CD4-positive, alpha-beta T cell (primary cell): ENCODE results near the gene PRSS37. TPM values are rescaled to one million over a fixed set of nuclear protein-coding genes. Genes with fewer than 3 reads are reported as not detected.

ENCODE experiments used
- ATAC-seq: fragments of 200-7000 bp; cut with Tn5 transposase; one replicate; pipeline ENCODE4 v1.10.0; 2022; ENCODE audit warnings: mild to moderate bottlenecking; ENCODE audit not compliant: poor library complexity
- CTCF ChIA-PET: fragments of 350-600 bp; sonication (Branson Sonifier 250); formaldehyde crosslinking; loops from one replicate; lab custom pipeline; 2021; ENCODE audit warnings: antibody characterized with exemption, inconsistent platforms; lab: Charles Lee
- POLR2A ChIA-PET: fragments of 350-600 bp; sonication (Branson Sonifier 250); formaldehyde crosslinking; loops from one replicate; lab custom pipeline; 2021; ENCODE audit warnings: antibody characterized with exemption, inconsistent platforms; lab: Charles Lee
- DNase-seq, 14 experiments: peaks; one replicate each; pipeline ENCODE4 v3.0.0-alpha.2; 2013 to 2020; ENCODE audit warnings: mixed read lengths in 2 of 14
- H3K27ac ChIP-seq, 2 donors: one replicate each; pipeline versions ENCODE4 v1.5.1 to v1.7.0; 2013; ENCODE audit warnings: low read length in 2 of 2, low read depth in 1 of 2, mild to moderate bottlenecking in 1 of 2
- H3K27me3 ChIP-seq, 2 experiments: 1 replicate in 1 of 2; 2 replicates in 1 of 2; pipeline versions ENCODE4 v1.6.1 to v1.7.0; 2013; ENCODE audit warnings: low read length in 2 of 2, control low read depth in 1 of 2, mild to moderate bottlenecking in 1 of 2, moderate library complexity in 1 of 2; ENCODE audit not compliant: insufficient read depth in 2 of 2, control insufficient read depth in 1 of 2
- H3K36me3 ChIP-seq: one replicate; pipeline ENCODE4 v1.6.1; 2013; ENCODE audit warnings: low read length, control low read depth; ENCODE audit not compliant: insufficient read depth
- H3K4me1 ChIP-seq: one replicate; pipeline ENCODE4 v1.6.1; 2013; ENCODE audit warnings: low read length, control low read depth; ENCODE audit not compliant: insufficient read depth
- H3K4me3 ChIP-seq: one replicate; pipeline ENCODE4 v1.5.1; 2013; ENCODE audit warnings: mild to moderate bottlenecking, low read length, moderate library complexity
- H3K9me3 ChIP-seq, 2 experiments: 1 replicate in 1 of 2; 2 replicates in 1 of 2; pipeline versions ENCODE4 v1.6.1 to v1.7.0; 2013; ENCODE audit warnings: low read length in 2 of 2, mild to moderate bottlenecking in 2 of 2, control low read depth in 1 of 2, moderate library complexity in 1 of 2; ENCODE audit not compliant: control insufficient read depth in 1 of 2, insufficient read depth in 1 of 2
- H3K27ac Mint-ChIP-seq: one replicate; pipeline ENCODE4 v1.8.0; 2020; ENCODE audit warnings: mixed read lengths
- H3K27me3 Mint-ChIP-seq: one replicate; pipeline ENCODE4 v1.8.0; 2021; ENCODE audit warnings: mixed read lengths
- H3K36me3 Mint-ChIP-seq: one replicate; pipeline ENCODE4 v1.8.0; 2021; ENCODE audit warnings: low read depth, mixed read lengths
- H3K4me1 Mint-ChIP-seq: one replicate; pipeline ENCODE4 v1.8.0; 2021; ENCODE audit warnings: low read depth, mixed read lengths
- H3K4me3 Mint-ChIP-seq: one replicate; pipeline ENCODE4 v1.8.0; 2020; ENCODE audit warnings: mild to moderate bottlenecking, mixed read lengths
- H3K9me3 Mint-ChIP-seq: one replicate; pipeline ENCODE4 v1.8.0; 2020; ENCODE audit warnings: mixed read lengths
- CTCF ChIP-seq: fragments of 200-600 bp; IDR thresholded peaks from one replicate; pipeline ENCODE4 v1.8.0; 2022; ENCODE audit warnings: antibody characterized with exemption, mild to moderate bottlenecking
- intact Hi-C, 2 experiments: fragments of 100-400 bp; cut with DNase I in 1 of 2; cut with micrococcal nuclease in 1 of 2; formaldehyde crosslinking; loops; one replicate each; pipeline versions ENCODE4 v1.15.1 to v1.9.0; 2023 to 2025; cut with DNase I, micrococcal nuclease
- total RNA-seq, 174 experiments: library from RNA in 2 of 174; stranded (reverse) in 2 of 174; gene quantifications; one replicate each; pipeline ENCODE4 v1.2.3 and lab custom pipeline; 2021 to 2026

The PRSS37 gene
- total RNA-seq, 2 experiments from 2014 or later, result not detected

GRCh38 chr7:141847996-141848395, 6.7 kb upstream of the PRSS37 start:
- Mint-ChIP-seq H3K4me1 (no peaks in the 10 kb centered on the region), H3K27me3 (no peaks in the 10 kb centered on the region), H3K9me3 (peaks cover 13% of the 10 kb centered on the region), H3K4me3 (no peak overlapping the region), H3K36me3 (no peaks in the 10 kb centered on the region), H3K27ac (no peak overlapping the region)
- Histone ChIP-seq H3K36me3 (no peaks in the 10 kb centered on the region), H3K4me1 (no peaks in the 10 kb centered on the region), H3K9me3 (peaks cover 0 to 8% of the 10 kb centered on the region in 2 experiments), H3K4me3 (no peak overlapping the region), H3K27ac (no peak overlapping the region), H3K27me3 (no peaks in the 10 kb centered on the region)
- POLR2A ChIA-PET, result no interaction called here
- TF ChIP-seq CTCF, result no peak
- intact Hi-C loops, result no loop called here
- no peak for DNase-seq
- ATAC-seq, result no peak
- CTCF ChIA-PET, result no interaction called here

- ATAC-seq, result no peak
- no peaks in the 10 kb centered on the region for H3K27me3 ChIP-seq
- no peak for TF ChIP-seq CTCF
- H3K36me3 ChIP-seq, result no peaks in the 10 kb centered on the region
- intact Hi-C loops, result no loop called here
- Mint-ChIP-seq H3K9me3 (peaks cover 8% of the 10 kb centered on the region), H3K36me3 (no peaks in the 10 kb centered on the region), H3K4me1 (no peaks in the 10 kb centered on the region), H3K27me3 (no peaks in the 10 kb centered on the region), H3K27ac (no peak overlapping the region), H3K4me3 (no peak overlapping the region)
- ChIA-PET CTCF (no interaction called here), POLR2A (no interaction called here)
- no peak overlapping the region for H3K4me3 ChIP-seq
- no peak for DNase-seq
- H3K9me3 ChIP-seq, result no peaks in the 10 kb centered on the region
- no peaks in the 10 kb centered on the region for H3K4me1 ChIP-seq
- H3K27ac ChIP-seq, result no peak overlapping the region
These were observed 3.0 kb upstream of the PRSS37 start for GRCh38 chr7:141844256-141844655.

GRCh38 chr7:141842904-141843303, 1.6 kb upstream of the PRSS37 start:
- CTCF ChIA-PET, result no interaction called here
- no peak for TF ChIP-seq CTCF
- H3K27ac ChIP-seq, result no peak overlapping the region
- H3K4me1 Mint-ChIP-seq, result no peaks in the 10 kb centered on the region
- H3K27me3 ChIP-seq, result no peaks in the 10 kb centered on the region
- no peaks in the 10 kb centered on the region for H3K9me3 ChIP-seq
- H3K27me3 Mint-ChIP-seq, result no peaks in the 10 kb centered on the region
- H3K36me3 ChIP-seq, result no peaks in the 10 kb centered on the region
- H3K4me3 Mint-ChIP-seq, result no peak overlapping the region
- POLR2A ChIA-PET, result interaction anchor here (0.9 kb wide), 1 partner anchor 28 kb away, joined by 3 read pairs; no protein-coding TSS in a partner anchor
- H3K4me1 ChIP-seq, result no peaks in the 10 kb centered on the region
- ATAC-seq (no peak), DNase-seq (no peak)
- no peak overlapping the region for H3K4me3 ChIP-seq
- peaks cover 3% of the 10 kb centered on the region for H3K9me3 Mint-ChIP-seq
- no peaks in the 10 kb centered on the region for H3K36me3 Mint-ChIP-seq
- intact Hi-C loops, result no loop called here
- H3K27ac Mint-ChIP-seq, result no peak overlapping the region
